CD14-positive monocyte (primary cell): Measurements from ENCODE around the gene FBXL20. TPM values are rescaled to one million over a fixed set of nuclear protein-coding genes. Genes with fewer than 3 reads are reported as not detected.
A peak's percentile ranks its signal among the peaks of the same experiment; 100 is the strongest.
"Not testable (repeated sequence)": the region's sequence is repeated elsewhere in the genome, so short reads cannot be mapped to it uniquely, and the experiment has no call there.

Source experiments
- DNase-seq, 3 donors: peaks; one replicate each; pipeline ENCODE4 v3.0.0-alpha.2; 2011 to 2022
- H2AFZ ChIP-seq: 2 replicates; pipeline ENCODE4 v1.6.0; 2012; ENCODE audit warnings: mild to moderate bottlenecking, low read depth, low read length, inconsistent platforms; ENCODE audit not compliant: insufficient read depth, poor library complexity, severe bottlenecking
- H3K27ac ChIP-seq, 2 donors: 1 replicate in 1 of 2; 2 replicates in 1 of 2; pipeline ENCODE4 v1.5.1; 2012 to 2013; ENCODE audit warnings: low read length in 2 of 2, control low read depth in 1 of 2, inconsistent platforms in 1 of 2, low read depth in 1 of 2, mild to moderate bottlenecking in 1 of 2
- H3K27me3 ChIP-seq, 2 donors: one replicate each; pipeline versions ENCODE4 v1.6.0 to v1.6.1; 2011 to 2013; ENCODE audit warnings: low read length in 2 of 2; ENCODE audit not compliant: control insufficient read depth in 2 of 2, insufficient read depth in 2 of 2
- H3K36me3 ChIP-seq, 2 donors: replicated peaks in 1 of 2; 1 replicate in 1 of 2; 2 replicates in 1 of 2; pipeline versions ENCODE4 v1.5.1 to v1.6.1; 2012 to 2013; ENCODE audit warnings: low read length in 2 of 2, control low read depth in 1 of 2, inconsistent platforms in 1 of 2, mild to moderate bottlenecking in 1 of 2; ENCODE audit not compliant: insufficient read depth in 2 of 2, control insufficient read depth in 1 of 2
- H3K4me1 ChIP-seq, 2 donors: 1 replicate in 1 of 2; 2 replicates in 1 of 2; pipeline versions ENCODE4 v1.5.1 to v1.6.1; 2012 to 2013; ENCODE audit warnings: low read length in 2 of 2, control low read depth in 1 of 2, inconsistent platforms in 1 of 2, mild to moderate bottlenecking in 1 of 2, moderate library complexity in 1 of 2; ENCODE audit not compliant: insufficient read depth in 2 of 2, control insufficient read depth in 1 of 2
- H3K4me2 ChIP-seq: replicated peaks from 2 replicates; pipeline ENCODE3; 2012; ENCODE audit warnings: low read length, moderate library complexity, mild to moderate bottlenecking; ENCODE audit not compliant: poor library complexity, severe bottlenecking; ENCODE audit errors: extremely low read depth
- H3K4me3 ChIP-seq, 3 experiments: fragments of 200-600 bp in 1 of 3; sonication (generic) in 1 of 3; replicated peaks in 1 of 3; 1 replicate in 2 of 3; 2 replicates in 1 of 3; pipeline ENCODE4 v1.5.1; 2011 to 2013; ENCODE audit warnings: low read length in 3 of 3, mild to moderate bottlenecking in 3 of 3, control low read depth in 2 of 3, low read depth in 2 of 3, inconsistent platforms in 1 of 3, moderate library complexity in 1 of 3
- H3K79me2 ChIP-seq: 2 replicates; pipeline ENCODE4 v1.6.0; 2012; ENCODE audit warnings: mild to moderate bottlenecking, control low read depth, inconsistent platforms, low read length, moderate library complexity; ENCODE audit not compliant: insufficient read depth
- H3K9ac ChIP-seq: 2 replicates; pipeline ENCODE4 v1.6.0; 2017; ENCODE audit warnings: low read length, mild to moderate bottlenecking; ENCODE audit not compliant: insufficient read depth, poor library complexity, severe bottlenecking
- H3K9me3 ChIP-seq, 2 donors: replicated peaks in 1 of 2; 1 replicate in 1 of 2; 2 replicates in 1 of 2; pipeline versions ENCODE4 v1.5.1 to v1.6.1; 2012 to 2013; ENCODE audit warnings: low read length in 2 of 2, control low read depth in 1 of 2; ENCODE audit not compliant: control insufficient read depth in 1 of 2, insufficient read depth in 1 of 2
- H4K20me1 ChIP-seq: 2 replicates; pipeline ENCODE4 v1.6.0; 2012; ENCODE audit warnings: mild to moderate bottlenecking, low read length, control low read depth, moderate library complexity; ENCODE audit not compliant: insufficient read depth
- H3K27ac Mint-ChIP-seq, 7 donors: one replicate each; pipeline ENCODE4 v1.8.0; 2020; ENCODE audit warnings: mild to moderate bottlenecking in 7 of 7, mixed read lengths in 7 of 7, moderate library complexity in 6 of 7, inconsistent platforms in 2 of 7
- H3K27me3 Mint-ChIP-seq, 3 donors: one replicate each; pipeline ENCODE4 v1.8.0; 2021 to 2022; ENCODE audit warnings: low read depth in 3 of 3, mild to moderate bottlenecking in 3 of 3, mixed read lengths in 3 of 3, moderate library complexity in 3 of 3, inconsistent platforms in 1 of 3
- H3K36me3 Mint-ChIP-seq, 2 donors: one replicate each; pipeline ENCODE4 v1.8.0; 2020; ENCODE audit warnings: mixed read lengths in 2 of 2, inconsistent platforms in 1 of 2, mild to moderate bottlenecking in 1 of 2
- H3K4me1 Mint-ChIP-seq: one replicate; pipeline ENCODE4 v1.8.0; 2020; ENCODE audit warnings: mild to moderate bottlenecking, mixed read lengths
- H3K4me3 Mint-ChIP-seq, 2 donors: one replicate each; pipeline ENCODE4 v1.8.0; 2020; ENCODE audit warnings: mild to moderate bottlenecking in 2 of 2, mixed read lengths in 2 of 2, moderate library complexity in 1 of 2
- H3K9me3 Mint-ChIP-seq, 7 donors: one replicate each; pipeline ENCODE4 v1.8.0; 2020 to 2022; ENCODE audit warnings: mixed read lengths in 7 of 7, mild to moderate bottlenecking in 6 of 7, moderate library complexity in 6 of 7, inconsistent platforms in 2 of 7
- WGBS: methylation state at CpG from one replicate; pipeline ENCODE4 v1.1.5; 2013; ENCODE audit warnings: missing lambda C conversion rate; ENCODE audit not compliant: insufficient coverage; 5-methylcytosine and 5-hydroxymethylcytosine counted together
- intact Hi-C, 2 donors: fragments of 100-400 bp; cut with micrococcal nuclease; formaldehyde crosslinking; loops; one replicate each; pipeline versions ENCODE4 v1.15.0 to v1.15.1; 2023
- polyA plus RNA-seq, 3 donors: library from polyadenylated mRNA; depleted of rRNA in 1 of 3; unstranded in 2 of 3; stranded (reverse) in 1 of 3; fragments of 300-500 nt in 2 of 3; fragments of >200 nt in 1 of 3; fragmentation: Illumina TruSeq in 2 of 3; gene quantifications; 1 replicate in 2 of 3; 2 replicates in 1 of 3; pipeline ENCODE4 v1.2.3, GENCODE V29; 2012 to 2021
- TF ChIP-seq, protein P1 (sequence below): fragments of 200-600 bp; IDR thresholded peaks from one replicate; pipeline ENCODE4 v1.8.0; 2022; ENCODE audit warnings: antibody characterized with exemption, mild to moderate bottlenecking

The FBXL20 gene
- polyA plus RNA-seq, 3 donors = 4.0 to 7.7 (median 4.7) TPM

DNA sequence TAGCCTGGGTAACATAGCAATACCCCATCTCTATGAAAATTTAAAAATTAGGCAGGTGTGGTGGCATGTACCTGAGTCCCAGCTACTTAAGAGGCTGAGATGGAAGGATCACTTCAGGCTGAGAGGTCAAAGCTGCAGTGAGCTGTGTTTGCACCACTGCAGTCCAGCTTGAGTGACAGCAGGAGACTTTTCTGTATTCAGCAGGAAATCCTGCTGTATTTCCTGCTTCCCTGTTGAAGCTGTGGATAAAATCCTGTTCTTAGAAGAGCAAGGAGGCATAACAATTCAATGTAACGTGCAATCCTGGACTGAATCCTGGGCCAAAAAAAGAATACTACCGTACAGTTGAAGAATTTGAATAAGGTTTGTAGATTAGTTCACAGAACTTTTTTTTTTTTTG is 62.2 kb downstream of the FBXL20 start:
- Histone ChIP-seq H3K4me3 (no peak overlapping the region), H4K20me1 (no peaks in the 10 kb centered on the region), H3K4me2 (no peak overlapping the region), H3K27me3 (no peaks in the 10 kb centered on the region), H3K9ac (peak overlapping the region; percentile 30), H3K36me3 (peaks cover 4 to 16% of the 10 kb centered on the region in 2 donors), H2AFZ (no peak overlapping the region), H3K27ac (peak overlapping the region in 1 of 2 donors; percentile 51), H3K79me2 (peaks cover 5% of the 10 kb centered on the region), H3K9me3 (no peaks in the 10 kb centered on the region), H3K4me1 (peaks cover 28 to 42% of the 10 kb centered on the region in 2 donors)
- 43% methylated on average over 1 of the region's 2 CpGs for WGBS
- Mint-ChIP-seq H3K4me1 (peaks cover 41% of the 10 kb centered on the region), H3K4me3 (no peak overlapping the region), H3K27ac (peak overlapping the region in 2 of 7 donors; percentile 60 to 72), H3K27me3 (no peaks in the 10 kb centered on the region), H3K9me3 (no peaks in the 10 kb centered on the region), H3K36me3 (peaks cover 12 to 26% of the 10 kb centered on the region in 2 donors)
- DNase-seq = no peak
- intact Hi-C loops = no loop called here
- TF ChIP-seq, protein P1, sequence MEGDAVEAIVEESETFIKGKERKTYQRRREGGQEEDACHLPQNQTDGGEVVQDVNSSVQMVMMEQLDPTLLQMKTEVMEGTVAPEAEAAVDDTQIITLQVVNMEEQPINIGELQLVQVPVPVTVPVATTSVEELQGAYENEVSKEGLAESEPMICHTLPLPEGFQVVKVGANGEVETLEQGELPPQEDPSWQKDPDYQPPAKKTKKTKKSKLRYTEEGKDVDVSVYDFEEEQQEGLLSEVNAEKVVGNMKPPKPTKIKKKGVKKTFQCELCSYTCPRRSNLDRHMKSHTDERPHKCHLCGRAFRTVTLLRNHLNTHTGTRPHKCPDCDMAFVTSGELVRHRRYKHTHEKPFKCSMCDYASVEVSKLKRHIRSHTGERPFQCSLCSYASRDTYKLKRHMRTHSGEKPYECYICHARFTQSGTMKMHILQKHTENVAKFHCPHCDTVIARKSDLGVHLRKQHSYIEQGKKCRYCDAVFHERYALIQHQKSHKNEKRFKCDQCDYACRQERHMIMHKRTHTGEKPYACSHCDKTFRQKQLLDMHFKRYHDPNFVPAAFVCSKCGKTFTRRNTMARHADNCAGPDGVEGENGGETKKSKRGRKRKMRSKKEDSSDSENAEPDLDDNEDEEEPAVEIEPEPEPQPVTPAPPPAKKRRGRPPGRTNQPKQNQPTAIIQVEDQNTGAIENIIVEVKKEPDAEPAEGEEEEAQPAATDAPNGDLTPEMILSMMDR = no peak

DNA sequence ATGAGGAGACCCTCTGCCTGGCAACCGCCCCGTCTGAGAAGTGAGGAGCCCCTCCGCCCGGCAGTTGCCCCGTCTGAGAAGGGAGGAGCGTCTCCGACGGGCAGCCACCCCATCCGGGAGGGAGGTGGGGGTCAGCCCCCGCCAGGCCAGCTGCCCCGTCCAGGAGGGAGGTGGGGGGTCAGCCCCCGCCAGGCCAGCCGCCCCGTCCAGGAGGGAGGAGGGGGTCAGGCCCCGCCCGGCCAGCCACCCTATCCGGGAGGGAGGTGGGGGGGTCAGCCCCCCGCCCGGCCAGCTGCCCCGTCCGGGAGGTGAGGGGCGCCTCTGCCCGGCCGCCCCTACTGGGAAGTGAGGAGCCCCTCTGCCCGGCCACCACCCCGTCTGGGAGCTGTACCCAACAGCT is 63.8 kb downstream of the FBXL20 start:
- H3K36me3 Mint-ChIP-seq = peaks cover 15 to 35% of the 10 kb centered on the region in 2 donors
- H2AFZ ChIP-seq, H4K20me1 ChIP-seq, H3K9me3 Mint-ChIP-seq, H3K9ac ChIP-seq, H3K79me2 ChIP-seq, intact Hi-C loops, H3K27me3 ChIP-seq, H3K4me3 ChIP-seq, H3K27ac ChIP-seq, DNase-seq, H3K4me2 ChIP-seq, H3K27me3 Mint-ChIP-seq, H3K9me3 ChIP-seq: not testable (repeated sequence)
- H3K27ac Mint-ChIP-seq = peak overlapping the region in 4 of 7 donors; percentile 25 to 86 (median 56)
- Histone ChIP-seq H3K4me1 (peaks cover 28 to 42% of the 10 kb centered on the region in 2 donors), H3K36me3 (peaks cover 4 to 16% of the 10 kb centered on the region in 2 donors)
- 100% methylated on average over 2 of the region's 26 CpGs for WGBS
- H3K4me3 Mint-ChIP-seq = peak overlapping the region; percentile 45 to 46
- peaks cover 45% of the 10 kb centered on the region for H3K4me1 Mint-ChIP-seq
